ENCODE results near the gene RASL11B.

Gene RASL11B

GRCh38 chr4:52907510-52907909 is 45.4 kb downstream of the RASL11B start:
- no peaks in the 10 kb centered on the region for H3K4me1 Mint-ChIP-seq (ENCODE audit: low read depth)
- peaks cover 43% of the 10 kb centered on the region for H3K36me3 Mint-ChIP-seq
- H3K9me3 Mint-ChIP-seq (ENCODE audit: low read depth) = no peaks in the 10 kb centered on the region
- no peak overlapping the region for H3K27ac Mint-ChIP-seq
- H3K27me3 Mint-ChIP-seq = no peaks in the 10 kb centered on the region
- H3K4me3 Mint-ChIP-seq = no peak overlapping the region

- Mint-ChIP-seq H3K4me1 (ENCODE audit: low read depth) (no peaks in the 10 kb centered on the region), H3K9me3 (ENCODE audit: low read depth) (no peaks in the 10 kb centered on the region), H3K27ac (no peak overlapping the region), H3K36me3 (peaks cover 25% of the 10 kb centered on the region), H3K4me3 (no peak overlapping the region), H3K27me3 (no peaks in the 10 kb centered on the region)
These were observed 48.0 kb downstream of the RASL11B start for GRCh38 chr4:52910115-52910514.

GRCh38 chr4:52911684-52912294 is 49.7 kb downstream of the RASL11B start:
- Mint-ChIP-seq H3K9me3 (ENCODE audit: low read depth) (no peaks in the 10 kb centered on the region), H3K4me3 (no peak overlapping the region), H3K36me3 (peaks cover 13% of the 10 kb centered on the region), H3K27ac (no peak overlapping the region), H3K4me1 (ENCODE audit: low read depth) (no peaks in the 10 kb centered on the region), H3K27me3 (no peaks in the 10 kb centered on the region)

GRCh38 chr4:52912608-52913007 is 50.5 kb downstream of the RASL11B start:
- Mint-ChIP-seq H3K9me3 (ENCODE audit: low read depth) (no peaks in the 10 kb centered on the region), H3K27ac (no peak overlapping the region), H3K27me3 (no peaks in the 10 kb centered on the region), H3K4me1 (ENCODE audit: low read depth) (no peaks in the 10 kb centered on the region), H3K4me3 (no peak overlapping the region), H3K36me3 (peaks cover 8% of the 10 kb centered on the region)

GRCh38 chr4:52914051-52914605 is 52.0 kb downstream of the RASL11B start:
- Mint-ChIP-seq H3K27ac (no peak overlapping the region), H3K9me3 (ENCODE audit: low read depth) (no peaks in the 10 kb centered on the region), H3K4me3 (no peak overlapping the region), H3K27me3 (no peaks in the 10 kb centered on the region), H3K36me3 (peaks cover 9% of the 10 kb centered on the region), H3K4me1 (ENCODE audit: low read depth) (no peaks in the 10 kb centered on the region)

- peaks cover 7% of the 10 kb centered on the region for H3K36me3 Mint-ChIP-seq
- no peak overlapping the region for H3K4me3 Mint-ChIP-seq
- H3K9me3 Mint-ChIP-seq (ENCODE audit: low read depth) = no peaks in the 10 kb centered on the region
- no peaks in the 10 kb centered on the region for H3K27me3 Mint-ChIP-seq
- H3K27ac Mint-ChIP-seq = no peak overlapping the region
- no peaks in the 10 kb centered on the region for H3K4me1 Mint-ChIP-seq (ENCODE audit: low read depth)
These were observed 53.1 kb downstream of the RASL11B start for GRCh38 chr4:52915191-52915590.

GRCh38 chr4:52915730-52916300 is 53.7 kb downstream of the RASL11B start:
- H3K27ac Mint-ChIP-seq = no peak overlapping the region
- H3K36me3 Mint-ChIP-seq = peaks cover 10% of the 10 kb centered on the region
- H3K27me3 Mint-ChIP-seq = no peaks in the 10 kb centered on the region
- no peak overlapping the region for H3K4me3 Mint-ChIP-seq
- H3K9me3 Mint-ChIP-seq (ENCODE audit: low read depth) = no peaks in the 10 kb centered on the region
- H3K4me1 Mint-ChIP-seq (ENCODE audit: low read depth) = no peaks in the 10 kb centered on the region
